HG02938 (cell line): ENCODE measurements around the gene ALDH4A1.
"Not testable (repeated sequence)": the region's sequence is repeated elsewhere in the genome, so short reads cannot be mapped to it uniquely, and the experiment has no call there.

Experiments
- ATAC-seq: cut with Tn5 transposase; IDR thresholded peaks from one replicate; pipeline ENCODE4 v1.9.1; 2021; ENCODE audit warnings: mild to moderate bottlenecking, moderate library complexity; ENCODE audit not compliant: unreplicated experiment

The ALDH4A1 gene

GRCh38 chr1:18879215-18879790 lies 23.1 kb downstream of the ALDH4A1 start:
- ATAC-seq: no peak

- no peak for ATAC-seq
Measured at GRCh38 chr1:18878538-18879214, 23.7 kb downstream of the ALDH4A1 start.

- no peak for ATAC-seq
Measured at GRCh38 chr1:18877282-18877681, 25.1 kb downstream of the ALDH4A1 start.

DNA sequence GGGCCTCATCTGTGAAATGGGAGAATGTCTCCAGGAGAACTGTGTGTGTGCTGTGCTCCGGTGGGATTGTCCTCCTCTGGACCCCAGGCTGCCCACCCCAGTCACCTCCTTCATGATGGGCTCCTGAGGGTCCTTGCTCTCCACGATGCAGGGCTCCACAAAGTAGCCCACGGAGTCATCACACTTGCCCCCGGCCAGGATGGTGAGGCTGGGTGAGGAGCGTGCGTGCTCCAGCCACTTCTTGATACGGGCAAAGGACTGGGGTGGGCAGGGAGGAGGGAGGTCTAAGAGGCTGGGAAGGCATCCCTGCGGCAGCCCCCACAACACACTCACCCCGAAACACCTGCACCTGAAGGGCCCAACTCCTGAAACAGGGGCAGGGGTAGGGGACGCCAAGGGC lies 26.1 kb downstream of the ALDH4A1 start:
- no peak for ATAC-seq

- no peak for ATAC-seq
Measured at GRCh38 chr1:18875796-18876128, 26.6 kb downstream of the ALDH4A1 start.

GRCh38 chr1:18875107-18875795 lies 27.1 kb downstream of the ALDH4A1 start:
- ATAC-seq: no peak

DNA sequence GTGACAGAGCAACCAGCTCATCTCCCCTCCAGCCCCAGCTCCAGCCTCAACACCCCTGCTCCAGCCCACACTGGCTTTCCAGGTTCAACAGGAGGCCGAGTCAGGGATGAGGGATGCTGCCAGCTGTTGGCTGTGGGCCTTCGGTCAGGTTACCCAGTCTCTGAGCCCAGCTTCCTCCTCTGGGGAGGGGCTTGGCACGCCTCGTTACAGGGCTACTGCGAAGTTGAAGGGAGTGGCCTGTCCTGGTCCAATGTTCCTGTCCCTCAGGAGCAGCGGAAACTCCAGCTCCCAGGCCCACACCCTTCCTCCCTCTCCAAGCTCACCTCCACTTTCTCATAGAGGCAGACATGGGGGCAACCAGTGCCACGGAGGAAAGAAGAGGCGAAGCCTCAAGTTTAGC lies 27.8 kb downstream of the ALDH4A1 start:
- no peak for ATAC-seq

- ATAC-seq: no peak
Measured at GRCh38 chr1:18874036-18874435, 28.3 kb downstream of the ALDH4A1 start.

DNA sequence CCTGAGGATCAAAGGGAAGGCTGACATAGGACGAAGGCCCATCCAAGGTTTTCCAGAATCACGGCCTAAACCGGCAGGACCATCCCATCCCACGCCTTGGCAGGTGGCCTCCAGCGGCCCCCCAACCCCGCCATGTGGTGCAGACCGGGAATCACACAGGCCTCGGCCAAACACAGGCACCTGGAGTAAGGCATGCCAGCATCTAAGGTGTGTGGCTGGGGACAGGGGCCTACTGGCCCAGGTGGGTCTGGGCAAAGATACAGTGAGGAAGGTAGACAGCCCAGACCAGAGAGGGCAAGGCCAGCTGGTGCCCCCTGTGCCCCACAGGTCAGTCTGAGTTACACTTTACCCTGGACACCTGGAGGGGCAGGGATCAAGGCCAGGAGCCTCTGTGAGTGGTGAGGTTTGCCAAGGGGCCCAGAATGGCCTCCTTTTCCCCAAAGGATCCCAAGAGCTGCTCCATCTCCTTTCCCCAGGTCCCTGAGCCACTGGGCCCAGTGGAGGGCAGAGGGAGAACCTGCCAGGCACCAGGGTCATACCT lies 30.2 kb downstream of the ALDH4A1 start:
- no peak for ATAC-seq

DNA sequence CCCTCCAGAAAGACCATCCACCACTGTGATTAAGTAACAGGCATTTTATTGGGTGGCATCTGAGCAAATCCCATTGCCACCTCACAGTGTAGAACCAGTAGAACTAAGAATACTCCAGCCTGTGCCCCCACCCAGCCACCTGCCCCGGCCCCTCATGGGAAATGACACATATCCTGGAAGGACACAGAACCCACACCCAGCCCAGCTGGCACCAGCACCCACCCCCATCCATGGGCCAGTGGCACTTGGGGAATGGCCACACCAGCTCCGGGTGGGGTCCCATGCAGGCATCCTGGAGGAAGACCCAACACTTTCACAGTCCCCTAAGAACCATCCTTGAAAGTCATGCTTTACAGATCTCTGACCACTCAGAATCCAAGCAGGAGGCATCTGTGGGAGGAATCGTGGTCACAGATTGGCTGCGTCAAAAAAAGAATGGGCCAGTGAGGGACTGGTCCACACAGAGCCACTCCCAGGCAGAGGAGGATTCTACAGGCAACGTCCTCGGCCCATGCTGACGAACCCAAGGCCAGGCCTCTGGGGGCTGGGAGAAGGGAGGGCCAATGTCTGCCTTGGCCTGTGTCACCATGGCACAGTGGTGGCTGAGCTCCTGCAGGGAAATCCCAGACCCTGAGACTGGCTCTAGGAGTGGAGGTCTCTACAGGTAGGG lies 30.8 kb downstream of the ALDH4A1 start:
- no peak for ATAC-seq

- ATAC-seq: no peak
Measured at GRCh38 chr1:18870957-18871356, 31.4 kb downstream of the ALDH4A1 start.

DNA sequence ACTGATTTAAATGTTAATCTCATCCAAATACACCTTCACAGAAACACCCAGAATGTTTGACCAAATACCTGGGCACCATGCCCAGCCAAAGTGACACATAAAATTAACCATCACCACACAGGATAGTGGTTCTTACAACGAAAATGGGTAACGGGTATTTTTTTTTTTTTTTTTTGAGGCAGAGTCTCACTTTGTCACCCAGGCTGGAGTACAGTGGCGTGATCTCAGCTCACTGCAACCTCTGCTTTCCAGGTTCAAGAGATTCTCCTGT lies 31.8 kb downstream of the ALDH4A1 start:
- not testable (repeated sequence) for ATAC-seq

GRCh38 chr1:18869847-18870594 lies 32.3 kb downstream of the ALDH4A1 start:
- ATAC-seq: no peak

DNA sequence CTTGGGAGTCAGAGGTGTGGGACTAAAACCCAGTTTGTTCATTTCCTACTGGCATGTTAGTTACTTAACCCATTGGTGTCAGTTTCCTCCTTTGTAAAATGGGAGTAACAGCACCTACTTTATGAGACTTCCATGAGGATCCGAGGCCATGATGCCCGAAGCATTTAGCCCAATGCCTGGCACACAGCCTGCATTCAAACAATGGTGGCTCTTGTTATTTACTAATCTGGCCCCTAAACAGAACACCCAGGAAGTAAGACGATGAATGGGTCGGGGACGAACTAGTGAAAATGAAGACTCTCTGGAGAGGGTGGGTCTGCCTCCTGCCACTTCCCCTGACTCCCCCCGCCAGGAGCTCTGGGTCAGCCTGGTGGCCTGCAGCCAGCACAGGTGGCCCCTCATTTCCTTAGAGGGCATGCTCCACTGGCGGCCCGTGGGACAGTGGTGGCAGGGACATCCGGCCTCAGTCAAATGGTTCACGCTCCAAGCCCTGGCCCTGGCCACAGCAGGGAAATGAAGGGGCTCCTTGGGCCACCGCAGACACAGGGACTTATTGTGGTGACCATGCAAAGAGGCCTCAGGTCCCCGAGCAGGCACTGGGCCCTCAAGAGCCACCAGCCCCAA lies 33.4 kb downstream of the ALDH4A1 start:
- no peak for ATAC-seq

GRCh38 chr1:18868354-18868753 lies 34.0 kb downstream of the ALDH4A1 start:
- ATAC-seq: no peak

GRCh38 chr1:18866846-18867245 lies 35.5 kb downstream of the ALDH4A1 start:
- no peak for ATAC-seq

- no peak for ATAC-seq
Measured at GRCh38 chr1:18866314-18866713, 36.0 kb downstream of the ALDH4A1 start.

DNA sequence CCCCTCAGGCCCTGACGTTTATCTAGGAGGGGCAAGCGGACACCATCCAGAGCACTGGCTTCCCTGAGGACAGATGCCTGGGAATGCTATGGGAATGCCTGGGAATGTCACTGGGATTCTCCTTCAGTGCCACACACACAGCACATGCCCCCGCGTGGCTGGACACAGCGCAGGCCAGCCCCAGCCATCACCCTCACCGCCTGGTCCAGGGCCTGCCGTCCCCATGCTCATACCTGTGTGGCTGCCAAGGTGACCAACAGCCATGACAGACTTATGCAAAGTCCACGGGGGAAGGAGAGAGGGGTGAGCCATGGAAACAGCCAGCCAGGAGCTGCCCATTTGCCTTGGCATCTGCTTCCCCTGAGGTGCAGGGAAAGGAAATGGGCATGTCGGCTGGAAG lies 37.2 kb downstream of the ALDH4A1 start:
- no peak for ATAC-seq

- ATAC-seq: no peak
Measured at GRCh38 chr1:18861590-18861989, 40.8 kb downstream of the ALDH4A1 start.

- ATAC-seq: no peak
Measured at GRCh38 chr1:18861082-18861481, 41.3 kb downstream of the ALDH4A1 start.

- no peak for ATAC-seq
Measured at GRCh38 chr1:18859560-18859959, 42.8 kb downstream of the ALDH4A1 start, which contains the start of gene TAS1R2. TSS of gene TAS1R2 (minus strand) at chr1:18859660. CDS start at chr1:18859660, 0 bp downstream.
